HuH-7.5 (cell line): ENCODE measurements around the gene CDK19.
"Not testable (repeated sequence)": the region's sequence is repeated elsewhere in the genome, so short reads cannot be mapped to it uniquely, and the experiment has no call there.

Experiments
- DNase-seq: peaks from one replicate; pipeline ENCODE4 v3.0.0; 2011; ENCODE audit warnings: low spot score

The CDK19 gene

DNA sequence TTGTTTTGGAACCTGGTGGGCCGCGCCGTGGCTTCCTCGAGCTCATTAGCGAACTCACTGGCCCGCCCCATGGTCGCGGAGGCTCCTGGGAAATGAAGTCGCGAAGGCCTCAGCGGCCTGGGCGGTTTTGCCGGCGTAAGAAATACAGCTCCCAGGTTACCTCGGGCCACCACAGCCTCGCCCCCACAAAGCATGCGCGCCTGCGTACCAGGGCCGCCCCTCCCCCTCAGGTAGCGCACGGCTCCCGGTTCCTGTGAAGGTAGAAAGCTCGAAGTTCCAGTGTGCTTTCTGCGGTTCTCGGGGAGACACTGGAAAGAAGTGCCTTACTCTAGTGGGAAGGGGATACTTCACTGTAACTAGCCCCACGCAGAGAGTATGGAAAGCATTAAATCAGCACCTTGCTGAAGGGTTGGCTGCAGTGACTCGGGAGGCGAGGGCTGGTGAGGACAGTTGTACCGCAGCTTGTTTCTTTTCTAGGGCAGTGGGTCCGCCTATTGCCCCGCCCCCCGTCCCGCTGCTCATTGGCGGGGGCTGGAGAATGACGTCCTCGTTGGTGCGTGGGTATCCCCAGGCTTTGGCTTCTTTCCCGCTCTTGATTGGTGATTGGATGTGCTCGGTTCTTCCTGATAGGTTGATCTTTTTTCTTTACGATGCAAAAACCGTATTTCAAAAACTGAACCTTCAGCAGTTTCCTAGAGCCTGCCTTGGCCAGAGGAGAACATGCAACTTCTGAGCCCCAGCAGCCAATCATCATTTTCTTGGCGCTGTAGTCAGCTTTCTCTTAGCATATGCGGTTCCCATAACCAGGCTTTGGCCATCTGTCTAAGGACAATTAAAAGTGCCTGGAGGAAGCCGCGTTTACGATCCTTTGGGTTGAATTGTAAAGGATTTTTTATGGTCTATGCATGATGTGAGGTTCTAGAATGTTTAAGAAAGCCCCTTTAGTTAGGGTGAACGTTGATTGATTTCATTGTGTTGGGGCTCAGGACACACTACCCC, at the start of gene CDK19:
TSS of gene CDK19 (minus strand) at position 59 of the 999 bp plus-strand sequence. CDS start 333 bp downstream, outside the sequence.
- DNase-seq, result peak; percentile 96

DNA sequence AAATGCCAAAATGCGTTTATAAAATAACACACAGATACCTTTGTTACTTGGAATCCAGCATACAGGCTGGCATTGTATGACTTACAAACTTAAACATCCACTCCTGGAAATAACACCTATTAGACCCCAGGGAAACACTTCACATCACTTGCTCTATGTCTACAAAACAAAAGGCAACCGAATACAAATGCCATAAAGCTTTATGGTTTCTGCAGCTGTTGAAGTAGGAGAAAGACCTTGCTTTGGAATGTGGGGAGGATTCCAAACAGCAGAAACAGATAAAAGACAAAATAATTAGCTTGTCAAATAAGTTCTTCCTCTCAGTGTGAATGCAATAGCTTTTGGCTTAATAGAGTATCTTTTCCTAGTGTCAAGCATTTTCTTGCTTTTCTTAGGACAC, 49.6 kb upstream of the CDK19 start:
- no peak for DNase-seq

DNA sequence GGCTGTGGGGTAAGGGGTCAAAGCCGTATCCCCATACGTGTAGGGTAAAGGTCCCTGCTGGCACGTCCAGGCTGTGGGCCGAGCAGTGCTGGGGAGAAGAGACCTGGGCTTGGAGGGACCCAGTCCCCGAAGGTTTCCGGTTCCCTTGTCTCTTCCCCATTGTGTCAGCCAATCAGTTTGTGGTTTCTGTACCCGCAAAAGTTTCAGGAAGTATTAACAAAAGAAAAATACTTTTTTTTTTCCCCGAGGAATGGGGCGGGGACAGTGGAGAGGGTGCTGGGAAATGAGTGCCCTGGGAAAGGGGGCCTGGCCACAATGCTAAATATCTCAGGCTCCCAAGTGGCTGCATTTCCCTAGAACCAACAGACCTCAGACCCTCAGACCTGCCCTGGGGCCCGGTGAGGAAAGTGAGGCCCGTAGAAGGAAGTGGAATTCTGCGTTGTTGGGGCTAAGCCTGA, 44.1 kb upstream of the CDK19 start:
- no peak for DNase-seq

DNA sequence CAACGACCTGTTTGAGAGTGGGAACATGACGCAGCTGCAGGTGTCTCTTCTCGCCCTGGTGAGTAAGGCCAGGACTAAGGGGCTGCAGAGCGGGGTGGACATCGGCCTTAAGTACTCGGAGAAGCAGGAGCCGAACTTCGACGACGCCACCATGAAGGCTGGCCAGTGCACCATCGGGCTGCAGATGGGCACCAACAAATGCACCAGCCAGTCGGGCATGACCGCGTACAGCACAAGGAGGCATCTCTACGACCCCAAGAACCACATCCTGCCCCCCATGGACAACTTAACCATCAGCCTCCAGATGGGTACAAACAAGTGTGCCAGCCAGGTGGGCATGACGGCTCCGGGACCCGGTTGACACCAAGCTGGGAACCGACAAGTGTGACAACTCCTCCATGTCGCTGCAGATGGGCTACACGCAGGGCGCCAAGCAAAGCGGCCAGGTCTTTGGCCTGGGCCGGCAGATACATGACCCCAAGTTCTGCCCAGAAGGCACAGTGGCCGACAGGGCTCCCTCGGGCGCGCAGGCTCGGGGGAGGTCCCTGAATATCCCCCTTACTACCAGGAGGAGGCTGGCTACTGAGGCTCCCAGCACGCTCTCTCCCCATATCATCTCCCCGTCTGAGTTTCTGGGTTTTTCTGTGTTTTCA, 43.4 kb upstream of the CDK19 start:
- no peak for DNase-seq

DNA sequence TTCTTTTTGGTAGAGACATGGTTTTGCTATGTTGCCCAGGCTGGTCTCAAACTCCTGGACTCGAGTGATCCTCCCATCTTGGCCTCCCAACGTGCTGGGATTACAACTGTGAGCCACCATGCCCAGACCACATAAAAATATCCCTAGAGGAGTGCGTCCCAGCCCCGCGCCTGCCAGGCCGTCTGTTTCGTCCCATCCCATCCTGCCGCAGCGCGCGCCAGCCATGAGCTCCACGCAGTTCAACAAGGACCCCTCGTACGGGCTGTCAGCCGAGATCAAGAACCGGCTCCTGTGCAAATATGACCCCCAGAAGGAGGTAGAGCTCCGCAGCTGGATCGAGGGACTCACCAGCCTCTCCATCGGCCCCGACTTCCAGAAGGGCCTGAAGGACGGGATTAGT, 42.7 kb upstream of the CDK19 start:
- DNase-seq, result no peak

DNA sequence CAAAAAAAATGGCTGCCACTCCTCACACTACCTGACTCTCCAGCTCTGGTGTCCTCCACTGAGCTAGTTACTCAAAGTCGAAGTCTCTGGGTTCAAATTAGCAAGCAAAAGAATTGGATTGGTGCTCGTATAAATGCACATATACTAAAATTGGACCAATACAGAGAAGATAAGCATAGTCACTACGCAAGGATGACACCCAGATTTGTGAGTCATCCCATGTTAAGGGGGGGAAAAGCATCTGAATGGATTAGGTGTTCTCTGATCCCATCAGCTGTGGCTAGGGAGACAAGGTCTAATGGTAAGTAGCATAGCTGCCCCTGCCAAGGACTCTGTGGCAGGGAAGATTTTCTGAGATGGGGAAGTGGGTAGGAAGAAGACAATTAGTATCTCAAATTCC, 41.0 kb upstream of the CDK19 start:
- DNase-seq, result no peak

DNA sequence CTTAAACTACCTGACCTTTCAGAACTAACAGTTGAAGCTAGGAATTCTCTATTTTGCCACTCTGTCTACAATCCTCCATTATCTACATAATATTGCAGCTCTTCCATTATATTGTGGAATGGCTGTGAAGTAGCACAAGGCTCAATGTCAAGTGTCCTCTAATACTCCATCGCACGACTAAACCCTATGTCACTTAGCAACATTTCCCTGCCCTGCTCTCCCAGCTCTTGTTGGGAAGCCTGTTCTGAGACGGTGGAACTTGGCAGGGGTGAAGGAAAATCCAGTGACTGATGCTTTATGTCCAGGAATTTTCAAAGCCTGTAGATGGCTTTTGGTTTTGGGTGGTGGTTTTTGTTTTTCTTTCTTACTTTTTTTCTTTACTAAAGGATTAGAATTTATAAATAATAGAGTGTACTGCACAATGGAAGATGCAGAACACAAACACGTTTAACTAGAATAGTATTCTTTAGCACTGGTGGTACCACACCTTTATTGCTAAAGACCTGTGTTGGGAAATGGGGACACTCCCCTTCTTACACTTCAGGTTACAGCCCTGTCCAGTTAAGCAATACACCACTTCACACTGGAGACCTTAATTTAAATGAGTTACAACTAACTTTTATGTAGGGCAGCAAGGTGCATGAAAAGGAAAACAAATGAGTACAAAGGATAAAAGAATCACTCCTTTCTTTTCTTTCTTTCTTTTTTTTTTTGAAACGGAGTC, 38.6 kb upstream of the CDK19 start:
- DNase-seq, result no peak

DNA sequence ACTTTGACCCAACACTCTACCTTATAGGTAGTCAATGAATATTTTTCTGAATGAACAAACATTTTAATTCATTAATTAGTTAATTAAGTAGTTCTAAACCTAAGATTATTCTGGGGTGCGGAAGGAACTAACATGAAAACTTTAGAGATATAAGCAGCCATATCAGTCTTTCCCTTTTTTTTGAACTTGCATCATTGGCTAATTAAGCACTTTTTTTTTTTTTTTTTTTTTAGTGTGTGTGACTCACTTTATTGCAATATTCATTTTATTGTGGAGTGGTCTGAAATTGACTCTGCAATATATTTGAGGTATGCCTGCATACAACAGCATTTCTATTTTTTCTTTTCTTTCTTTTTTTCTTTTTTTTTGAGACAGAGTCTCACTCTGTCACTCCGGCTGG, 37.5 kb upstream of the CDK19 start:
- no peak for DNase-seq

DNA sequence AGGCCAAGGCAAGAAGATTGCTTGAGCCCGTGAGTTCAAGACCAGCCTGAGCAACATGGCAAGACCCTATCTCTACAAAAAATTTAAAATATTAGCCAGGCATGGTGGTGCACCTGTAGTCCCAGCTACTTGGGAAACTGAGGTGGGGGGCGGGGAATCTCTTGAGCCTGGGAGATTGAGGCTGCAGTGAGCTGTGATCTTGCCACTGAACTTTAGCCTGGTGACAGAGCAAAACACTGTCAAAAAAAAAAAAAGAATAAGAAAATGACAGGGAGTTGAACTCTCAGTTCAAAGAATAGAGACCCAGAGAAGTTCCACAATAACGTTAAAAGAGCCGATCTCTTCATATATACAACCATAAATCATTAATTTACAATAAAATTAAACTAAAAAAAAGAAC, 34.5 kb upstream of the CDK19 start:
- no peak for DNase-seq

DNA sequence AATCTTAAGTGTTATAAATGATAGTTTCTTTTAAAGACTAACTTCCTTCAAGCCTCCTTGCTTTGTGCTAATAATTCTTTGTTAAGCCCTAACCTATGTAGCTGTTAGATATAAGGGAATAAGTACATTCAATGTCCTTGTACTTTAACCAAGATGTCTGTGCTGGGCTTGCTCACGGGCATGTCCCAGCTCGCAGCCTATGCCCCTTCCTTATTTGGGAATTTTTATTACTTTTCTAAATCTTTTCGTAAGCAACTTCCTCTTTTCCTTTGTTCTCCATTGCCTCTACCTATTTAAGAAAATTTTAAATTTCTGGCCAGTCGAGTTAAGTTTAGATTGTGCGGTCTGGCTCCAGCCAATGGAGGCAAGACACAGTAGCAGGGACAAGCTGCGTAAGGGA, 26.0 kb upstream of the CDK19 start:
- DNase-seq, result no peak

DNA sequence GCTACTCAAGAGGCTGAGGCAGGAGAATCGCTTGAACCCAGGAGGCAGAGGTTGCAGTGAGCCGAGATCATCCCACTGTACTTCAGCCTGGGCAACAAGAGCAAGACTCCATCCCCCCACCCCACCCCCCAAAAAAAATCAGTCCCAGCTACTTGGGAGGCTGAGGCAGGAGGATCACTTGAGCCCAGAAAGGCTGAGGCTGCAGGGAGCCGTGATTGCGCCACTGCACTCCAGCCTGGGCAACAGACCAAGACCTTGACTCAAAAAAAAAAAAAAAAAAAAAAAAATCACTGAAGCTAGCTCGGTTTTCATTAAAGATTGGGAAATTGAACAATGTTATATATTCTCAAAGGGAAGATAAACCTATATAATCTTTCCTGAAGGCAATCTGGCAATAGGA, 20.5 kb upstream of the CDK19 start:
- not testable (repeated sequence) for DNase-seq

DNA sequence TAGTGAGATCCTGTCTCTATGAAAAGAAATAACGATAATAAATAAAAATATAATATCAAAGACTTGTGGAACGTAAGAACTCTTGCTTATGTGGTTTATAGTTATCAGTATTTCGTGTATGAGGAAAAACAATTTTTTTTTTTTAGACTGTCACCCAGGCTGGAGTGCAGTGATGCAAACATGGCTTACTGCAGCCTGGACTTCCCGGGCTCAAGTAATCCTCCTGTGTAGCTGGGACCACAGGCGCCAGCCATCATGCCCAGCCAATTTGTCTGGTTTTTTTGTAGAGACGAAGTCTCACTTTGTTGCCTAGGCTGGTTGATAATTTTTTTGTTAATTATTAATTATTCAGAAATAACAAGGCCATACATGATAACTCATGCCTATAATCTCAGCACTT, 18.6 kb upstream of the CDK19 start:
- DNase-seq, result no peak

DNA sequence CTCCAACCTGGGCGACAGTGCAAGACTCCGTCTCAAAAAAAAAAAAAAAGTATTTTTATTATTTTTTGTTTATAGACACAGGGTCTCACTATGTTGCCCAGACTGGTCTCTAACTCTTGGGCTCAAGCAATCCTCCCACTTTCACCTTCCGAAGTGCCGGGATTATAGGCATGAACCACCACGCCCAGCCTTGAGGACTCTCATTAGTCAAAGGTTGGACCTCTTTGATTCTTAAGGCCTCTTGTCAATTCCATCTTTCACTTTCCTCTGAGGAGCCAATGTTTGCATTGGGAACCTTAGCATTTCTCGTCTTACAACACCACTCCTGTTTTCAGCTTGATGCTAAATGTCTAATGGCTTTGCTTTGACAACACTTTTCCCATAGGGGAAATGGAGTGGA, 16.1 kb upstream of the CDK19 start:
- no peak for DNase-seq

DNA sequence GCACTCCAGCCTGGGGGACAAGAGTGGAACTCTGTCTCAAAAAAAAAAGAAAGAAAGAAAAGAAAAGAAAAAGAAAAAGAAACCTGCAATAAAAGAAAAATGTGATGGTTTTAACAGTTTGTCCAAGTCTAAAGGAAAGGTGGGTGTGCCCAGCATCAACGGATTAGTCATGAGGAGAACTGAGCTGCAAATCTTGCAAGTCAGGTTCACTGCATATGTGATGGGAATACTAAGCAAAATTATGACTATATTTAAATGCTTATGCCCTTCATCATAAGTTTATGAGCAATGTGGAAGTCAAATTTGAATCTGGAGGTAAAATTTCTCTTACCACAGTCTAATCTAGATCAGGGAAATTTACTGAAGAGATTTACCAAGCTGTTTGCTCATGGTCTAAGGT, 13.1 kb upstream of the CDK19 start:
- no peak for DNase-seq

DNA sequence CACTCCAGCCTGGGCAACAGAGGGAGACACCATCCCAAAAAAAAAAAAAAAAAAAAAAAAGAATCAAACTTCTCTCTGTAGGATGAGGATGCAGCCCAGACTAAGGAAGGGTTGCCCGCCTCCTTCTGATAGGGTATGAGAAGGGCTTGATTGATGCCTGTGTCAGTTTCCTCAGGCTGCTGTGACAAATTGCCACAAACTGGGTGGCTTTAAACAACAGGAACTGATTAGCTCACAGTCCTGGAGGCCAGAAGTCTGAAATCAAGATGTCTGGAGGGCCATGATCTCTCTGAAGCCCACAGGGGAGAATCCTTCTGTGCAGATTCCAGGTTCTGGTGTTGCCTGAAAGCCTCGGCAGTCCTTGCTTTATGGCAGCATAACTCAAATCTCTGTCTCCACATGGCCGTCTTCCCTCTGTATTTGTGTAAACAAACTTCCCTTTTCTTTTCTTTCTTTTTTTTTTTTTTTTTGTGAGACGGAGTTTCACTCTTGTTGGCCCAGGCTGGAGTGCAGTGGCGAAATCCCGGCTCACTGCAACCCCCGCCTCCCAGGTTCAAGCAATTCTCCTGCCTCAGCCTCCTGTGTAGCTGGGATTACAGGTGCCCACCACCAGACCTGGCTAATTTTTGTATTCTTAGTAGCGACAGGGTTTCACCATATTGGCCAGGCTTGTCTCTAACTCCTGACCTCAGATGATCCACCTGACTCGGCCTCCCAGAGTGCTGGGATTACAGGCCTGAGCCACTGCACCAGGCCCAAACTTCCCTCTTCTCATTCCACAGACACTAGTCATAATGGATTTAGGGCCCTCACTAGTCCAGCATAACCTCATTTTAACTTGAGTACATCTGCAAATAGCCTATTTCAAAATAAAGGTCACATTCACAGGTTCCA, 11.2 kb upstream of the CDK19 start:
- DNase-seq, result no peak

DNA sequence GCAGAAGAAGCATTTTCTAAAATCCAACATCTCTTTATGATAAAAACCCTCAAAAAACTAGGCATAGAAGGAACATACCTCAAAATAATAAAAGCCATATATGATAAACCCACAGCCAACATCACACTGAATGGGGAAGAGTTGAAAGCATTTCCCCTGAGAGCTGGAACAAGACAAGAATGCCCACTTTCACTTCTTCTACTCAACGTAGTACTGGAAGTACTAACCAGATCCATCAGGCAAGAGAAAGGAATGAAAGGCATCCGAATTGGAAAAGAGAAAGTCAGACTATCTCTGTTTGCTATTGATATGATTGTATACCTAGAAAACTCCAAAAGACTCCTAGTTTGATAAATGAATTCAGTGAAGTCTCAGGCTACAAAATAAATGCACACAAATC, 7.9 kb upstream of the CDK19 start:
- DNase-seq, result no peak

DNA sequence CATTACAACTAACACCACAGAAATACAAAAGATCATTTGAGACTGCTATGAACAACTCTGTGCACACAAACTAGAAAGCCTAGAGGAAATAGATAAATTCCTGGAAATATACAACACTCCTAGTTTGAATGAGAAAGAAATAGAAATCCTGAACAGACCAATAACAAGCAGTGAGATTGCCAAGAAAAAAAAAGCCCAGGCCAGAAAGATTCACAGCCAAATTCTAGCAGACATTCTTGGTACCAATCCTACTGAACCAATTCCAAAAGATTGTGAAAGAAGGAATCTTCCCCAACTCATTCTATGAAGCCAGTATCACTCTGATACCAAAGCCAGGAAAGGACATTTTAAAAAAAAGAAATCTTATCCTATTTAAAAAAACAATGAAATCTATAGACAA, 7.0 kb upstream of the CDK19 start:
- DNase-seq, result no peak

DNA sequence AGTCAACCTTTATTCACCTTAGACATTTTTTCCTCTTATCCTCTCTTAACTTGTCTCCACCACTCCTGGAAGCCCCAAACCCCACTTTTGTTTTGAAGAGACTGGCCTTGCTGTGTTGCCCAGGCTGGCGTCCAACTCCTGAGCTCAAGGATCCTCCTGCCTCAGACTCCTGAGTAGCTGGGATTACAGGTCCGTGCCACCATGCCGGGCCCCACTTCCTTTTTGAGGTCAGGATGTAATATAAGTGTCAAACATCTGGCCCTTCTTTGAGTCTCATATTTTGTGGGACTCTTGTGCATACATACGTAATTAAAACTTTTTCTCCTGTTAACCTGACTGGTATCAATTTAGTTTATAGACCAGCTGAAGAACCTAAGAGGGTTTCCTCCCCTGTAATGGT, 1.4 kb upstream of the CDK19 start:
- no peak for DNase-seq

DNA sequence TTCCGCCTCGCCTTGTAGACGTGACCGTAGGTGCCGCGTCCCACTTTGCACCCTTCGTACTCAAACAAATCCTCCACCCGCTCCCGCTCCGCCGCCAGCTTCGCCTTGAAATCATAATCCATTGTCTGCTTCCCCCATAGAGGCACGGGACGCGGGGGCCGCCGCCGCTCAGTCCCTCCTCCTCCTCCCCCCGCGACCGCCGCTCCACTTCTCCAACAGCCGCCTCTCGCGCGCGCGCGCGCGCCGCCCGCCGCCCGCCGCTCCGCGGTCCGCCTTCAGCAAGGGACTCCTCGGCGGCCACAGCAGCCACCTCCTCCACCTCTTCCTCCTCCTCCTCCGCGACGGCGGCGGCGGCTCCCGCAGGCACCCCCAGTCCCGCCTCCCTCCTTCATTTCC, 256 bp downstream of the CDK19 start:
- DNase-seq, result peak; percentile 42

DNA sequence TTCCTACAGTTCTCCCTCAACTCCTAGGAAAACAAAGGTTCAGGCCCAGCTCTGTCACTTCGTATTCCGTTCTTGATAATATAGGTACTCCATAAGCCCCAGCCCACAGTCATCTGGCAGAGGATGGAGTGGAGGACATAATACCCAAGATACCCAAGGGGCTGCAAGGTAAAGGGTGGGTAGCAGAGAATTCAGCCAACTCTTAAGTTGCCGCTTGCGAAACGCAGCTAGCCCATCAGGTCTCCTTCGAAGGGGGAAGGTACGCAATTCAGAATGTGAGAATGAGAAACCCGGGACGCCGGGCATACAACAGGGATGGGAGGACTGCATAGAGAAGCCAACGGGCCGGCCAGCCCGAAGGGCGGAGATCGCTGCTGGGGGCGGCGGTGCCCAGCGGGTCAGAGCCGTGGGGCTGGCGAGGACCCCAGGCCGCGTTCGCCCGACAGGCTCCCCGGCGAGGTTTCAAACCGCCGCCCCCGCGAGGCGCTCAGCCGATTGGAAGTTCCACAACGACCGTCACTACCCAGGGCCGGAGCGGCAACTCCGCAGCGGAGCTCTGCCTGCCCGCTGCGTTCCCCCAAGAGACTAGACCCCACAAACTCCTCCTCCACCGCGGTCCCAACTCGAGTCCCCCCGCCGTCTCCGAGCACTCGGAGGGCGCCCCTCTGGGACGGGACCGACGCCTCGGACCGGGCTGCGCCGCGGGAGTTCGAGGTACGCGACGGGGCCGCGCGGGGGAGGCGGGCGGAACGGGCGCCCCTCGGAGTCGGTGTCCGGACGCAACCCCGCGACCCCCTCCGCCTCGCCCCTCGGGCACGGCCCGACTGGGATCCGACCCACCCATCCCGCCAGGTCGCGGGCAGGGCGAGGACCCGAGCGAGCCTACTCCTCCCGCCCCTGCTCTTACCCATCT, 911 bp downstream of the CDK19 start:
- DNase-seq, result peak; percentile 55
